ENCODE data around the gene YY2. TPM values are rescaled to one million over a fixed set of nuclear protein-coding genes. Genes with fewer than 3 reads are reported as not detected.
"Not testable (repeated sequence)": the region's sequence is repeated elsewhere in the genome, so short reads cannot be mapped to it uniquely, and the experiment has no call there.

Gene YY2
- total RNA-seq = 0.35 and 1.2 TPM in 2 replicates

DNA sequence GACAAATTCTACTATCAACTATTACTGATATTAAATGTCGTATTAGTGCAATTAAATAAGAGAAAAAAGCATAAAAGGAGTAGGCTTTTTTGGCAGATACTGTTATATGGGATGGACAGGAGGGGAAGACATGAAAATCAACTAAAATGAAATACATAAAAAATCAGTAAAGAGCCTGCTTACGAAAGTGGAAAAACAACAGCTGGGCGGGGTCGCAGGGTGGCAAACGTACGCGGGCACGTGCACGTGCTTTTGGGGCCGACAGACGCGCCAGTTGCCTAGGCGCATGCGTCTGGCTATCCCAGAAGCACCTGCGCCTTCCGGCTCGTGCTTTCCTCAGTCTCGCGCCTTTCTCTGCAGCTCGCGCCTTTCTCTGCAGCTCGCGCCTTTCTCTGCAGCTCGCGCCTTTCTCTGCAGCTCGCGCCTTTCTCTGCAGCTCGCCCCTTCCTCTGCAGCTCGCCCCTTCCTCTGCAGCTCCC is at the start of gene YY2:
Gene YY2, plus strand, starts transcription at position 51 of the 479 bp plus-strand sequence. CDS start 498 bp downstream, outside the sequence.
- no peak for DNase-seq (ENCODE audit: low read depth)
- TF ChIP-seq, protein P1, sequence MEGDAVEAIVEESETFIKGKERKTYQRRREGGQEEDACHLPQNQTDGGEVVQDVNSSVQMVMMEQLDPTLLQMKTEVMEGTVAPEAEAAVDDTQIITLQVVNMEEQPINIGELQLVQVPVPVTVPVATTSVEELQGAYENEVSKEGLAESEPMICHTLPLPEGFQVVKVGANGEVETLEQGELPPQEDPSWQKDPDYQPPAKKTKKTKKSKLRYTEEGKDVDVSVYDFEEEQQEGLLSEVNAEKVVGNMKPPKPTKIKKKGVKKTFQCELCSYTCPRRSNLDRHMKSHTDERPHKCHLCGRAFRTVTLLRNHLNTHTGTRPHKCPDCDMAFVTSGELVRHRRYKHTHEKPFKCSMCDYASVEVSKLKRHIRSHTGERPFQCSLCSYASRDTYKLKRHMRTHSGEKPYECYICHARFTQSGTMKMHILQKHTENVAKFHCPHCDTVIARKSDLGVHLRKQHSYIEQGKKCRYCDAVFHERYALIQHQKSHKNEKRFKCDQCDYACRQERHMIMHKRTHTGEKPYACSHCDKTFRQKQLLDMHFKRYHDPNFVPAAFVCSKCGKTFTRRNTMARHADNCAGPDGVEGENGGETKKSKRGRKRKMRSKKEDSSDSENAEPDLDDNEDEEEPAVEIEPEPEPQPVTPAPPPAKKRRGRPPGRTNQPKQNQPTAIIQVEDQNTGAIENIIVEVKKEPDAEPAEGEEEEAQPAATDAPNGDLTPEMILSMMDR (conservative IDR thresholded peaks at IDR 0.05; ENCODE audit: low read depth, low read length) = no peak
- no peak within 1 kb of the TSS for H3K4me3 ChIP-seq (ENCODE audit: low read depth, low read length)

DNA sequence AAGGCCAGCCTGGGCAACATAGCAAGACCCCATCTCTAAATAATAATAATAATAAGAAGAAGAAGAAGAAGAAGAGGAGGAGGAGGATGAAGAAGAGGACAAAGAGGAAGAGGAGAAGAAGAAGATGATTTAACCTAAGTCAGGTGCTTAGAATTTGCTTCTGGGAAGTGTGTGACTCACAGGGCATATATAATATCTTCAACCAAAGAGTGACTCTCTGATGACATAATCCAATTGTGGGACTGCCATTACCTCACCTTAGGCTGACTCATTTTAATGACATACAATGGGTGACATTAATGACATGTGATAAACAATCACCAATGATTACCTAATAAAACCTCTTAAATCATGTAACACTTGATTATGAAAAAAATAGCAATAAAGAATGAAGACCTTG is 49.1 kb upstream of the YY2 start:
- no peak overlapping the region for H3K4me3 ChIP-seq (ENCODE audit: low read depth, low read length)
- DNase-seq (ENCODE audit: low read depth) = no peak
- TF ChIP-seq, protein P1 (conservative IDR thresholded peaks at IDR 0.05; ENCODE audit: low read depth, low read length) = no peak

DNA sequence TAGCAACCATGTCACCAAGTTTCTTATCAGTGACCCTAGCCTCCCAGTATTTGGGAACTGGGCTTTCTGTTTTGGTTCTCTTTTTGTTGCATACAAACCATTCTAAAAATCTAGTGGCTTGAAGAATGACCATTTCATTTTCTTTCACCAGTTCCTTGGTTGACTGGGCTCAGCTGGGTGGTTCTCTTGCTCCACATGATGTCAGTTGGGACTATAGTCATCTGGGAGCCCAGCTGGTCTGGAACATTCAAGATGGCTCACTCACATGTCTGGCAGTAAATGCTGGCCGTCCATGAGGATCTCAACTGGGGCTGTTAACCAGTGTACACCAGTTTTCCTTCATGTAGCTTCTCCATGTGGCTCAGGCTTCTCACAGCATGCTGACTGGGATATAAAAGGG is 44.0 kb upstream of the YY2 start:
- TF ChIP-seq, protein P1 (conservative IDR thresholded peaks at IDR 0.05; ENCODE audit: low read depth, low read length) = no peak
- no peak for DNase-seq (ENCODE audit: low read depth)
- no peak overlapping the region for H3K4me3 ChIP-seq (ENCODE audit: low read depth, low read length)

DNA sequence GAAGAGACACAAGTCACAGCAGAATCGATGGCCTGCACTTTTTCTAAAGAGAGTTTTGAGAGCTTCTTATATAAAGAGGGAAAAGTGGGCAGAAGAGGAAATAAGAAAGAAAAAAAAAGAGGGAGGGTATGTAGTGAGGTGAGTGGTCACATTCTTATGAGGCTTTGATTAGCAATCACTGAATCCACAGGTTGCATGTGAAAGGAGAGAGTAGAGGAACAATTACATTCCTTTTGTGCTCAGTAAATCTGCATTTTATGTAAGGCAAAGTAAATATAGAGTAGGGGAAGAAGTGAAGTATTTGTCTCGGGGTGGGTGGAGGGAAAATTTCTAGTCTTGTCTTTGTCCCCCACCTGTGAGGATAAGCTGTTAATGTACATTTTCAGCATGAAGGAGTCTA is 43.2 kb upstream of the YY2 start:
- DNase-seq (ENCODE audit: low read depth) = no peak
- H3K4me3 ChIP-seq (ENCODE audit: low read depth, low read length) = no peak overlapping the region
- TF ChIP-seq, protein P1 (conservative IDR thresholded peaks at IDR 0.05; ENCODE audit: low read depth, low read length) = no peak

DNA sequence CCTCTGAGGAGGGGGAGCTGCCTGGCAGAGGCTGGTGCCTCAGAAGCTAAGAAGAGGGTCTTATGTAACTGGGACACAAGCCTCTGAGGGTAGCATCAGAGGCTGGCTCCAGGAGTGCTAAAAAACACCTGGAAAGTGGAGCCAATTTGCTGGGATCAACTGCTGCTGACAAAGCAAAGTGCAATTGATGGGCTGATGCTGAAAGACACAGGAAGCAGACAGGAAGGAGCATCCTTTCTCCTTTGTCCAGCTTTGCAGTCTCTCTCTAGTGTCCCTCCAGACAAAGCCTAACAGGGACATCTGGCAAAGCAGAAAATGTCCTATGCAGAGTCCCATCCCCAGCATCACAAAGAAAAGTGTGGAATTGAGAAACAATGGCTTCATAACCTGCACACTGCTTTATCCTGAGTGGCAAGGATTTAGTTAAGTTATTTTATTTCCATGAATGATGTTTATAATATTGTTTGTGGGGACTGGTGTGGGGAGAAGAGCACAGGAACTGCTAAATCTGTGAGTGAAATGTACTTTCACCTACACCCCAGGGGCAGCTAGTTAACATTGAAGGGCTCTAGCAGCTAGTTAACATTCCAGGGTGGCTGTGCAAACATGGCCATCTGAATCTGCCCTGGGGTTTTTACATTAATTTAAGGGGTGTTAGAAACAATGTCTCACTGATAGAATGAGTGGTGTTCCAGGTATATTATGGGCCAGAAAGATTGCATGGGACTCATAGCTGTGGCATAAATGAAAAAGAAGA is 42.0 kb upstream of the YY2 start:
- H3K4me3 ChIP-seq (ENCODE audit: low read depth, low read length) = no peak overlapping the region
- DNase-seq (ENCODE audit: low read depth) = no peak
- TF ChIP-seq, protein P1 (conservative IDR thresholded peaks at IDR 0.05; ENCODE audit: low read depth, low read length) = no peak

DNA sequence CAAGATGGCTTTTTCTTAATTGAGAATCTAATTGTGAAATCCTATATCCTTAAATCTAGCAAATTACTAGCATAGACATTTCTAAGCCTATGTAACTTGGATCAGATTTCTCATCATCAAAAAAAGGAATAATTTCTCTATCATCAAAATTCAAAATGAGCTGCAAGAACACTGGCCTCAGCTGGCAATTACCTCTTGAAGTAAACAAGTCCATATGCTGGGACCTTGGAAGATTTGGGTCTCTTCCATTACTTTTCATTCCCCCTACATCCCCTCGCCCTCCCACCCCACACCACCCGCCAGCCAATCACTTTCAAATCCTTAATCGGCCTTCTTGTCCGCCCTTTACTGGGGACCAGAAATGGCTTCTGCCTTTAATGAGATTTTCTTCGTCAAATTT is 39.7 kb upstream of the YY2 start:
- TF ChIP-seq, protein P1 (conservative IDR thresholded peaks at IDR 0.05; ENCODE audit: low read depth, low read length) = no peak
- no peak overlapping the region for H3K4me3 ChIP-seq (ENCODE audit: low read depth, low read length)
- DNase-seq (ENCODE audit: low read depth) = no peak

DNA sequence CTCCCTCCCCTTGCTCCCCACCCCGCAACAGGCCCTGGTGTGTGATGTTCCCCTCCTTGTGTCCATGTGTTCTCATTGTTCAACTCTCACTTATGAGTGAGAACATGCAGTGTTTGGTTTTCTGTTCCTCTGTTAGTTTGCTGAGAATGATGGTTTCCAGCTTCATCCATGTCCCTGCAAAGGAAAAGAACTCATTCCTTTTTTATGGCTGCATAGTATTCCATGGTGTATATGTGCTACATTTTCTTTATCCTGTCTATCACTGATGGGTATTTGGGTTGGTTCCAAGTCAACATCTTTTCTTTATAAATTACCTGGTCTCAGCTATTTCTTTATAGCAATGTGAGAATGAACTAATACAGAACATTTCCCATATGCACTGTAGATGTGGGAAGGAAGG is 35.6 kb upstream of the YY2 start:
- not testable (repeated sequence) for DNase-seq (ENCODE audit: low read depth); H3K4me3 ChIP-seq (ENCODE audit: low read depth, low read length)

Data from epithelial cell of proximal tubule (primary cell).